HTERT RPE-1 (cell line): ENCODE measurements around the gene AGL.
"Not testable (repeated sequence)": the region's sequence is repeated elsewhere in the genome, so short reads cannot be mapped to it uniquely, and the experiment has no call there.

Experiments used
- in situ Hi-C: fragments of 300-500 bp; cut with MboI; formaldehyde crosslinking; loops from 4 replicates; pipeline ENCODE4 v1.14.3; 2020; ENCODE audit warnings: low sequenced_read_pairs

The AGL gene

GRCh38 chr1:99849744-99850458 lies at the start of gene AGL:
TSS of gene AGL (plus strand) at chr1:99850361. CDS start at chr1:99851043, 682 bp downstream.
- in situ Hi-C loops: no loop called here

GRCh38 chr1:99801584-99801983 lies 48.6 kb upstream of the AGL start:
- in situ Hi-C loops: no loop called here

GRCh38 chr1:99806882-99807281 lies 43.3 kb upstream of the AGL start:
- in situ Hi-C loops: no loop called here

- in situ Hi-C loops: no loop called here
Observed at GRCh38 chr1:99808391-99809115, 41.6 kb upstream of the AGL start.

- in situ Hi-C loops: no loop called here
Observed at GRCh38 chr1:99811075-99811474, 39.1 kb upstream of the AGL start.

GRCh38 chr1:99811747-99812146 lies 38.4 kb upstream of the AGL start:
- in situ Hi-C loops: no loop called here

- in situ Hi-C loops: no loop called here
Observed at GRCh38 chr1:99814373-99814900, 35.7 kb upstream of the AGL start.

- in situ Hi-C loops: no loop called here
Observed at GRCh38 chr1:99816656-99817055, 33.5 kb upstream of the AGL start.

- in situ Hi-C loops: no loop called here
Observed at GRCh38 chr1:99818063-99818699, 32.0 kb upstream of the AGL start.

GRCh38 chr1:99820546-99820945 lies 29.6 kb upstream of the AGL start:
- in situ Hi-C loops: no loop called here

- in situ Hi-C loops: no loop called here
Observed at GRCh38 chr1:99825098-99825497, 25.1 kb upstream of the AGL start.

- in situ Hi-C loops: no loop called here
Observed at GRCh38 chr1:99825702-99826101, 24.5 kb upstream of the AGL start.

GRCh38 chr1:99827970-99828369 lies 22.2 kb upstream of the AGL start:
- in situ Hi-C loops: no loop called here

GRCh38 chr1:99829269-99829668 lies 20.9 kb upstream of the AGL start:
- in situ Hi-C loops: no loop called here

- in situ Hi-C loops: not testable (repeated sequence)
Observed at GRCh38 chr1:99833911-99834310, 16.2 kb upstream of the AGL start.

GRCh38 chr1:99836171-99837103 lies 13.7 kb upstream of the AGL start:
- in situ Hi-C loops: not testable (repeated sequence)

GRCh38 chr1:99840353-99840752 lies 9.8 kb upstream of the AGL start:
- in situ Hi-C loops: not testable (repeated sequence)

GRCh38 chr1:99843760-99844159 lies 6.4 kb upstream of the AGL start:
- in situ Hi-C loops: no loop called here

GRCh38 chr1:99845201-99845600 lies 5.0 kb upstream of the AGL start:
- in situ Hi-C loops: not testable (repeated sequence)

GRCh38 chr1:99849413-99849743 lies 783 bp upstream of the AGL start:
- in situ Hi-C loops: no loop called here
